Activated CD8-positive, alpha-beta memory T cell treated with anti-CD3 and anti-CD28 coated beads, Interleukin-2, amount 50 U/mL, for 4 hours (primary cell): ENCODE results near the gene SCAF1.

Experiments used
- DNase-seq: peaks from one replicate; pipeline ENCODE4 v3.0.0-alpha.2; 2020

SCAF1 gene

GRCh38 chr19:49688531-49689132 is 46.6 kb downstream of the SCAF1 start:
- no peak for DNase-seq

DNA sequence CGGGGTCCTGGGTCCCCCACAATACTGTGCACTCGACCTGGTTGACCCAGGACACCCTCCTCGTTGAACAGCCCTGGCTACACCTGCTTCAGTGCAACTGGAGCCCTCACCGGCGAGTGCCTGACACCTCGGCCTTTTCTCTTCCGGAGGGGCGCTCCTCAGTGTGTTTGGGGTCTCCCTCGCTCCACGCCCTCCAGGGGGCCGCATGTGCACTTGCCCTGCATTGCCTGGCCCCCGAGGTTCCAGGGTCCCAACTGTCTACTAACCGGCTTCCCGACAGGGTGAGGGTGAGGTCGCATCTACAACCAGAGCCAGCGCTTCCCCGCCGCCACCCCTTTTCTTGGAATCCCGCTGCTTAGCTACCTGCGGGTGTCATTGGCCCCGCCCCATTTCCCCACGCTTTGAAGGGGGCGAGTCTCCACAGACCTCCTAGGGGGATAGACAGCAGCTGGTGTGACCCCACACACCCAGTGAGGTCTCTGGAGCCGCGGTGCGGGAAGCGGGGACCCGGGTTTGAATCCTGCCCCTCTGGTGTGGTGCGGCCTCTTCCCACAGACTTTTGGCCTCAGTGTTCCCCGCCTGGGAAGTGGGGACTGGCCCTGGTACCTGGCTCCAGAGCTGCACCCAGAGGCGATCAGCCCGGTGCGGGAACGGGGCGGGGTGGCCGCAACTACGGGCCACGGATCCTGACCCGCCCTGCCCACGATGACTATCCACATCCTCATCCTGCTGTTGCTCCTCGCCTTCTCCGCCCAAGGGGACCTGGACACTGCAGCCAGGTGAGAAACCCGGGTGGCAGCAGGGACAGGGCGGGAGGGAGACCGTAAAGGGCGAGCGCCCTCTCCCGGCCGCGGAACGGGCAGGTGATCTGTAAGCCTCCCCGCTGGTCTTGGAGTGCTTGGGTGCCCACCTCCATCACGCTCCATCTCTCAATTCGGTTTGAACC is 47.4 kb downstream of the SCAF1 start, which contains the start of gene ADM5:
Gene ADM5 (plus strand): TSS at position 462 of the 946 bp plus-strand sequence. CDS start 244 bp downstream, at position 706.
- peak; percentile 51 for DNase-seq

GRCh38 chr19:49690079-49690655 is 48.2 kb downstream of the SCAF1 start:
- no peak for DNase-seq

DNA sequence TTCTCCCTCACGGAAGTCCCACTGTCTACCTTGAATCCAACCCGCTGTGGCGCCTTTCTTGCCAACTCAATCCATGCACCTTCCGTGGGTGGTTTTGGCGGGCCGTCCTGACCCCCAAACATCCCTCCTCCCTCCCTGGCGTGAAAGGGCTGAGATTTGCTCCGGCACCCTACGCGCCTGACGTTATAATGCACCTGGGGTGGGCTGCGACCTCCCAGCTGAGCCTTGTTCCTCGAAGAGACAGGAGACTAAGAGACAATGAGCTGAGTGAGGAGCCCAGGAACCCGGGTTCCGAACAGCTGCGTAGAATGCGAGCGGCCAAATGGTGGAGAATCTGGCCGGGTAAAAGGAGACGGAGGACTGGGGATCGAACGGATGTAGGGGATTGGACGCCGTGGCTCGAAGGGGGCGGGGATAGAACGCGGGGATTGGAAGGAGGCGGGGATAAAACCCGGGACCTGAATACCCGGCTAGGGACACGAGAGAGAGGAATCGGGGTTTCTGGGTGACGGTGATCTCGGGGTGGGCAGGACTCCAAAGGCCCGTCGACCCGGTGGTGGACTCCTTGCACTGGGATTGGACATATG is 48.7 kb downstream of the SCAF1 start, which contains the start of gene CPT1C:
Gene CPT1C (plus strand): TSS at position 461 of the 587 bp plus-strand sequence. CDS start 1,137 bp downstream, outside the sequence.
- peak; percentile 49 for DNase-seq

GRCh38 chr19:49691243-49692146 is 49.5 kb downstream of the SCAF1 start:
- DNase-seq = no peak

DNA sequence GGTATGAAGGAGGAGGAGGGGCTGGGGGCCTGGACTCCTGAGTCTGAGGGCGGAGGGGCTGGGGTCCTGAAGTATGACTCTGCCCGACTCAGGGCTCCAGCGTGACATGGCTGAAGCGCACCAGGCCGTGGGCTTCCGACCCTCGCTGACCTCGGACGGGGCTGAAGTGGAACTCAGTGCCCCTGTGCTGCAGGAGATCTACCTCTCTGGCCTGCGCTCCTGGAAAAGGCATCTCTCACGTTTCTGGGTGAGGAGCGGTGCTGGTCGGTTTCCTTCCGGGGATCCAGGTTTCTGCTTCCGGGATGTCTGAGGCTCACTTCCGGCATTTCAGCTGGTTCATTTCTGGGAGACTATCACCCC is 50.1 kb downstream of the SCAF1 start:
- DNase-seq = no peak

DNA sequence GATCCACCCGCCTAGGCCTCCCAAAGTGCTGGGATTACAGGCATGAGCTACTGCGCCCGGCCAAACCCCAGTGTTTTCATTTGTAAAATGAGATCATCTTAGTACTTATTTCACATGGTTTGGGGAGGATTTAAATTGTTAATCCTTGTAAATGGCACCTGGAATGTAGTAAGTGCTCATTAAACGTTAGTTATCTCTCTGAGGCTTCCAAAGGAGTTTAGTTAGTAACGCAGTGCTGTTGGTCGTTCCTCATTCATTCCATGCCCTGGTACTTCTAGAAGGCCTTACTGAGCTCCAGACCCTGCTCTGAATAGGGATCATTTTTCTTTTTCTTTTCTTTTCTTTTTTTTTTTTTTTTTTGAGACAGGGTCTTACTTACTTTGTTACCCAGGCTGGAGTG is 54.1 kb downstream of the SCAF1 start:
- DNase-seq = no peak

GRCh38 chr19:49696865-49697264 is 54.9 kb downstream of the SCAF1 start:
- DNase-seq = no peak

DNA sequence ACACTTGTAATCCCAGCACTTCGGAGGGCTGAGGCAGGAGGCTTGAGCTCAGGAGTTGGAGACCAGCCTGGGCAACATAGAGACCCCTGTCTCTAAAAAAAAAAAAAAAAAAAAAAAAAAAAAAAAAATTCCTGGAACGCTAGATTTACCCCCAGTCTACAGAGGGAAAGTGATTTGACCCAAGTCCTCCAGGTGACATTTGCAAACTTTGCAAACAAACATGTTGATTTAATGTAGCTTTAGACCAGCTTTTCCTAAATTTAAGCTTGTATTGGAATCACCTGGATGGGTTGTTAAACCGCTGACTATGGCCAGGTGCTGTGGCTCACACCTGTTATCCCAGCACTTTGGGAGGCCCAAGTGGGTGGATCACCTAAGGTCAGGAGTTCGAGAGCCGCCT is 57.4 kb downstream of the SCAF1 start:
- DNase-seq = no peak

DNA sequence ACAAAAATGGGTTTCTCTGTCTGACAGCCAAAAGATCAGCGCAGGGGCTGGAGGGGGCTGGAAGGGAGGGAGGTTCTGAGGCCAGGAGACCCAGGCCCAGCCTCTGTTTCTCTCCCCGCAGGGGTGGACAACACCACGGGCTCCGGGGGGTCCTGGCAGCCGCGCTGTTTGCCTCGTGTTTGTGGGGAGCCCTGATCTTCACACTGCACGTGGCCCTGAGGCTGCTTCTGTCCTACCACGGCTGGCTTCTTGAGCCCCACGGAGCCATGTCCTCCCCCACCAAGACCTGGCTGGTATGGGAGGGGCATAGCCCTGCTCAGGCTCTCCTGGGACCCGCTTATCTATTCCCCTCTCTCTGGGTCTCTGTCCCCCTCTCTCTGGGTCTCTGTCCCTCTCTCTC is 58.6 kb downstream of the SCAF1 start:
- no peak for DNase-seq

- DNase-seq = no peak
These were observed 59.3 kb downstream of the SCAF1 start for GRCh38 chr19:49701271-49701786.

GRCh38 chr19:49704888-49705642 is 63.1 kb downstream of the SCAF1 start:
- DNase-seq = no peak

DNA sequence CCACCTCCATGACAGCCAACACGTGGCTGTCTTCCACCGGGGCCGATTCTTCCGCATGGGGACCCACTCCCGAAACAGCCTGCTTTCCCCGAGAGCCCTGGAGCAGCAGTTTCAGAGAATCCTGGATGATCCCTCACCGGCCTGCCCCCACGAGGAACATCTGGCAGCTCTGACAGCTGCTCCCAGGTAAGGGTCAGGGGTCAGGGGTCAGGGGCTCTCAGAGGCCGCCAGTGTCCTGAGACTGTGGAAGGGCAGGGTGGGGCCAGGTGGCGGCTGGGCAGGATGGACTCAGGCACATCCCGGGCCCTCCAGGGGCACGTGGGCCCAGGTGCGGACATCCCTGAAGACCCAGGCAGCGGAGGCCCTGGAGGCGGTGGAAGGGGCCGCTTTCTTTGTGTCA is 63.9 kb downstream of the SCAF1 start:
- no peak for DNase-seq
